Endothelial cell of umbilical vein (primary cell): ENCODE measurements around the gene PPARD. TPM values are rescaled to one million over a fixed set of nuclear protein-coding genes. Genes with fewer than 3 reads are reported as not detected.

Source experiments
- BruUV-seq: library from RNA; stranded (reverse); fragments of 400-500 nt; replicated peaks from 2 replicates; lab custom pipeline; 2021; lab: Mats Ljungman, UMichigan
- CTCF ChIA-PET: fragments of 300-600, 350-600 bp; sonication (Branson Sonifier 250); formaldehyde crosslinking; loops from one replicate; lab custom pipeline; 2021; ENCODE audit warnings: antibody characterized with exemption, inconsistent platforms; lab: Charles Lee
- POLR2A ChIA-PET: fragments of 300-600, 350-600 bp; sonication (Branson Sonifier 250); formaldehyde crosslinking; loops from one replicate; lab custom pipeline; 2021; ENCODE audit warnings: antibody characterized with exemption, inconsistent platforms; lab: Charles Lee
- DNase-seq: peaks from one replicate; pipeline ENCODE4 v3.0.0-alpha.2; 2011; ENCODE audit warnings: low read depth, low spot score
- FAIRE-seq: peaks from 2 replicates; lab custom pipeline; 2011; peaks lifted over from hg19 to GRCh38; lab: Jason Lieb, UNC
- H2AFZ ChIP-seq: 2 replicates; pipeline ENCODE4 v1.6.0; 2012; ENCODE audit warnings: low read depth, low read length, control low read depth, inconsistent platforms
- H3K27ac ChIP-seq: 2 replicates; pipeline ENCODE4 v1.5.1; 2011; ENCODE audit warnings: low read depth, mild to moderate bottlenecking, control low read depth, low read length, moderate library complexity; ENCODE audit not compliant: insufficient read depth
- H3K27me3 ChIP-seq, 2 experiments: 2 replicates each; pipeline versions ENCODE4 v1.6.0 to v1.6.1; 2011; ENCODE audit warnings: low read length in 2 of 2, mixed read lengths in 1 of 2; ENCODE audit not compliant: control insufficient read depth in 2 of 2, insufficient read depth in 2 of 2
- H3K36me3 ChIP-seq, 2 experiments: 2 replicates in 1 of 2; 3 replicates in 1 of 2; pipeline ENCODE4 v1.5.1; 2011; ENCODE audit warnings: low read length in 2 of 2, mild to moderate bottlenecking in 1 of 2, moderate library complexity in 1 of 2; ENCODE audit not compliant: control insufficient read depth in 2 of 2, insufficient read depth in 2 of 2; ENCODE audit errors: extremely low read depth in 1 of 2
- H3K4me1 ChIP-seq: 3 replicates; pipeline ENCODE4 v1.5.1; 2011; ENCODE audit warnings: mild to moderate bottlenecking, low read length; ENCODE audit not compliant: control insufficient read depth, insufficient read depth; ENCODE audit errors: extremely low read depth
- H3K4me2 ChIP-seq: 2 replicates; pipeline ENCODE4 v1.6.1; 2011; ENCODE audit warnings: low read length, control low read depth, mixed read lengths; ENCODE audit not compliant: insufficient read depth
- H3K4me3 ChIP-seq, 3 experiments: fragments of 200-600 bp in 1 of 3; sonication (generic), shearing (Covaris generic) in 1 of 3; replicated peaks in 1 of 3; 2 replicates each; pipeline ENCODE4 v1.5.1; 2011 to 2016; ENCODE audit warnings: control low read depth in 3 of 3, low read length in 3 of 3, mild to moderate bottlenecking in 2 of 3, inconsistent platforms in 1 of 3, low read depth in 1 of 3, moderate library complexity in 1 of 3; ENCODE audit not compliant: insufficient read depth in 1 of 3
- H3K79me2 ChIP-seq: 2 replicates; pipeline ENCODE4 v1.6.0; 2012; ENCODE audit warnings: low read length, inconsistent platforms; ENCODE audit not compliant: control insufficient read depth, insufficient read depth
- H3K9ac ChIP-seq: replicated peaks from 2 replicates; pipeline ENCODE3; 2011; ENCODE audit warnings: low read length, control low read depth; ENCODE audit not compliant: insufficient read depth; ENCODE audit errors: extremely low read depth
- H3K9me1 ChIP-seq: replicated peaks from 3 replicates; pipeline ENCODE4 v1.6.0; 2011; ENCODE audit warnings: mild to moderate bottlenecking, low read length; ENCODE audit not compliant: control insufficient read depth, insufficient read depth; ENCODE audit errors: extremely low read depth
- H3K9me3 ChIP-seq: replicated peaks from 2 replicates; pipeline ENCODE4 v1.5.1; 2012; ENCODE audit warnings: low read length, inconsistent platforms; ENCODE audit not compliant: control insufficient read depth, insufficient read depth
- H4K20me1 ChIP-seq: replicated peaks from 2 replicates; pipeline ENCODE3; 2011; ENCODE audit warnings: mild to moderate bottlenecking, low read length; ENCODE audit not compliant: control insufficient read depth, insufficient read depth; ENCODE audit errors: extremely low read depth
- CTCF ChIP-seq, 2 donors: IDR thresholded peaks; 1 replicate in 1 of 2; 2 replicates in 1 of 2; pipeline ENCODE4 v1.5.1; 2011; ENCODE audit warnings: low read length in 2 of 2, mild to moderate bottlenecking in 2 of 2, moderate library complexity in 2 of 2, control low read depth in 1 of 2, inconsistent platforms in 1 of 2, low read depth in 1 of 2; ENCODE audit not compliant: insufficient read depth in 1 of 2; ENCODE audit errors: extremely low read depth in 1 of 2
- EZH2 ChIP-seq: IDR thresholded peaks from 2 replicates; pipeline ENCODE4 v1.6.1; 2012; ENCODE audit warnings: borderline replicate concordance, low read depth, mild to moderate bottlenecking, moderate library complexity, low read length, inconsistent platforms; ENCODE audit not compliant: severe bottlenecking
- FOS ChIP-seq: IDR thresholded peaks from 2 replicates; pipeline ENCODE4 v1.6.1; 2011; ENCODE audit warnings: mild to moderate bottlenecking, low read length, moderate library complexity, borderline replicate concordance; ENCODE audit not compliant: insufficient read depth
- GATA2 ChIP-seq: IDR thresholded peaks from 2 replicates; pipeline ENCODE4 v1.7.0; 2011; ENCODE audit warnings: low read depth, mild to moderate bottlenecking, moderate library complexity, mixed read lengths, low read length; ENCODE audit not compliant: insufficient read length, insufficient read depth
- JUN ChIP-seq: IDR thresholded peaks from 2 replicates; pipeline ENCODE4 v1.6.1; 2011; ENCODE audit warnings: borderline replicate concordance, low read depth; ENCODE audit not compliant: insufficient read length, insufficient read depth
- MAX ChIP-seq: IDR thresholded peaks from 2 replicates; pipeline ENCODE4 v1.6.1; 2011; ENCODE audit not compliant: insufficient read depth, insufficient read length
- MYC ChIP-seq: IDR thresholded peaks from one replicate; pipeline ENCODE4 v1.6.1; 2011; ENCODE audit warnings: mild to moderate bottlenecking, low read depth, low read length
- POLR2A ChIP-seq: IDR thresholded peaks from 2 replicates; pipeline ENCODE4 v1.6.1; 2012; ENCODE audit warnings: low read depth, mild to moderate bottlenecking, control low read depth, low read length
- POLR2AphosphoS5 ChIP-seq: IDR thresholded peaks from 2 replicates; pipeline ENCODE4 v1.6.1; 2012; ENCODE audit warnings: low read depth, mild to moderate bottlenecking, control low read depth, low read length, moderate library complexity; ENCODE audit not compliant: insufficient read depth
- dilution Hi-C: fragments of 300-500 bp; cut with MboI; formaldehyde crosslinking; loops from one replicate; pipeline ENCODE4 v1.15.0; 2019; ENCODE audit warnings: low sequenced_read_pairs; ENCODE audit not compliant: extremely low pct_ligation_motif_present
- intact Hi-C: fragments of 100-400 bp; cut with micrococcal nuclease; formaldehyde crosslinking; loops from one replicate; pipeline ENCODE4 v1.10.0; 2022
- polyA plus RNA-seq, 4 experiments: library from polyadenylated mRNA; depleted of rRNA in 3 of 4; stranded (reverse) in 3 of 4; unstranded in 1 of 4; fragments of >200 nt; gene quantifications; 2 replicates each; pipeline versions ENCODE4 v1.2.1 to v1.2.3, GENCODE V29; 2011 to 2012; ENCODE audit warnings: missing spikeins in 1 of 4
- total RNA-seq: library from RNA; stranded (reverse); gene quantifications from 2 replicates; pipeline ENCODE4 v1.2.3, GENCODE V29; 2021

PPARD gene
- total and polyA plus RNA-seq, 2 donors (not counting 3 experiments of a cell fraction or from before 2014, with no cell fraction given) = 23.4 to 29.2 TPM

GRCh38 chr6:35452183-35453090 is 110.1 kb downstream of the PPARD start, which contains the start of gene FANCE:
TSS of gene FANCE (plus strand) at chr6:35452338. CDS start at chr6:35452546, 208 bp downstream.
- no peaks in the 10 kb centered on the region for H3K9me3 ChIP-seq
- H3K9me1 ChIP-seq = no peaks in the 10 kb centered on the region
- H3K9ac ChIP-seq = peak within 1 kb of the TSS; percentile 75
- H2AFZ ChIP-seq = peak within 1 kb of the TSS; percentile 93
- H3K27ac ChIP-seq = no peak within 1 kb of the TSS
- dilution Hi-C loops (no loop called here), intact Hi-C loops (loop anchor here (1.0 kb wide), 1 partner anchor 16 kb away; the partner anchor contains the start of gene RPL10A)
- peak; percentile 98 for DNase-seq
- CTCF ChIA-PET = interaction anchor here (0.7 to 7.3 kb wide), 6 partner anchors 16 to 285 kb away, joined by 3 to 270 read pairs (median 8); partner anchors contain the start of genes ARMC12, PPARD and RPL10A
- H3K36me3 ChIP-seq = peaks cover 0 to 6% of the 10 kb centered on the region in 2 experiments
- BruUV-seq = no TSS peak
- peak; percentile 94 for FAIRE-seq
- H3K4me1 ChIP-seq = peaks cover 16% of the 10 kb centered on the region
- H3K79me2 ChIP-seq = no peaks in the 10 kb centered on the region
- POLR2A ChIA-PET = no interaction called here
- TF ChIP-seq MAX (peak; percentile 7), POLR2AphosphoS5 (peak; percentile 59), POLR2A (no peak), EZH2 (no peak)
- peak within 1 kb of the TSS; percentile 41 to 83 (median 69) for H3K4me3 ChIP-seq
- H3K4me2 ChIP-seq = peak within 1 kb of the TSS; percentile 78
- H4K20me1 ChIP-seq = no peaks in the 10 kb centered on the region
- H3K27me3 ChIP-seq = peaks cover 0 to 2% of the 10 kb centered on the region in 2 experiments

- peak overlapping the region; percentile 78 for H3K4me2 ChIP-seq
- H3K36me3 ChIP-seq = peaks cover 0 to 6% of the 10 kb centered on the region in 2 experiments
- peak overlapping the region; percentile 75 for H3K9ac ChIP-seq
- dilution Hi-C loops (no loop called here), intact Hi-C loops (no loop called here)
- no peaks in the 10 kb centered on the region for H3K9me3 ChIP-seq
- H4K20me1 ChIP-seq = no peaks in the 10 kb centered on the region
- peak overlapping the region; percentile 93 for H2AFZ ChIP-seq
- ChIA-PET CTCF (interaction anchor here (0.7 to 7.3 kb wide), 3 partner anchors 15 to 110 kb away, joined by 3 to 270 read pairs (median 14); partner anchors contain the start of genes PPARD and RPL10A), POLR2A (no interaction called here)
- H3K4me1 ChIP-seq = peaks cover 16% of the 10 kb centered on the region
- H3K27ac ChIP-seq = no peak overlapping the region
- FAIRE-seq (peak; percentile 77), DNase-seq (no peak)
- no peaks in the 10 kb centered on the region for H3K9me1 ChIP-seq
- no peaks in the 10 kb centered on the region for H3K79me2 ChIP-seq
- peaks cover 0 to 2% of the 10 kb centered on the region in 2 experiments for H3K27me3 ChIP-seq
- H3K4me3 ChIP-seq = peak overlapping the region; percentile 41 to 83 (median 69)
- TF ChIP-seq MAX = no peak
- TF ChIP-seq POLR2AphosphoS5 = no peak
- TF ChIP-seq EZH2 = no peak
- TF ChIP-seq CTCF (IDR thresholded peaks at IDR 0.05; ENCODE audit: extremely low read depth in 1 of 2, insufficient read depth in 1 of 2, low read depth in 1 of 2, low read length in 2 of 2) = no peak
- no peak for TF ChIP-seq GATA2
- TF ChIP-seq MYC = no peak
- no peak for TF ChIP-seq JUN
- TF ChIP-seq FOS = no peak
- no peak for TF ChIP-seq POLR2A
- BruUV-seq = TSS peak; percentile 40
Observed at GRCh38 chr6:35453236-35453635, 110.9 kb downstream of the PPARD start.
